Activated naive CD4-positive, alpha-beta T cell (primary cell): ENCODE data around the gene TMEM106A.
"Not testable (repeated sequence)": the region's sequence is repeated elsewhere in the genome, so short reads cannot be mapped to it uniquely, and the experiment has no call there.

Experiments
- DNase-seq, 4 experiments: peaks; one replicate each; lab custom pipeline; 2025; lab: John Stamatoyannopoulos, UW

TMEM106A gene

DNA sequence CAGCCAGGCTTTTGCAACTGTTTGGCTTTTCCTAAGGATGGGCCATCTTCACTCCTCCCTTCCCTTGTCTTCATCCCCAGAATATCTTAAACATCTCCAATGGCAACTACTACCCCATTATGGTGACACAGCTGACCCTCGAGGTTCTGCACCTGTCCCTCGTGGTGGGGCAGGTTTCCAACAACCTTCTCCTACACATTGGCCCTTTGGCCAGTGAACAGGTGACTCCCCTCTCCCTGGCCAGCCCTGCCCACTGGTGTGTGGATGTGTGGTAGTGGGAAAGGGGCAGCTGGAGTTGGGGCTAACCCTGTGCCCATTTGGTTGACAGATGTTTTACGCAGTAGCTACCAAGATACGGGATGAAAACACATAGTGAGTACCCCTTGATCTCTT lies 4.7 kb downstream of the TMEM106A start:
- DNase-seq, result no peak

DNA sequence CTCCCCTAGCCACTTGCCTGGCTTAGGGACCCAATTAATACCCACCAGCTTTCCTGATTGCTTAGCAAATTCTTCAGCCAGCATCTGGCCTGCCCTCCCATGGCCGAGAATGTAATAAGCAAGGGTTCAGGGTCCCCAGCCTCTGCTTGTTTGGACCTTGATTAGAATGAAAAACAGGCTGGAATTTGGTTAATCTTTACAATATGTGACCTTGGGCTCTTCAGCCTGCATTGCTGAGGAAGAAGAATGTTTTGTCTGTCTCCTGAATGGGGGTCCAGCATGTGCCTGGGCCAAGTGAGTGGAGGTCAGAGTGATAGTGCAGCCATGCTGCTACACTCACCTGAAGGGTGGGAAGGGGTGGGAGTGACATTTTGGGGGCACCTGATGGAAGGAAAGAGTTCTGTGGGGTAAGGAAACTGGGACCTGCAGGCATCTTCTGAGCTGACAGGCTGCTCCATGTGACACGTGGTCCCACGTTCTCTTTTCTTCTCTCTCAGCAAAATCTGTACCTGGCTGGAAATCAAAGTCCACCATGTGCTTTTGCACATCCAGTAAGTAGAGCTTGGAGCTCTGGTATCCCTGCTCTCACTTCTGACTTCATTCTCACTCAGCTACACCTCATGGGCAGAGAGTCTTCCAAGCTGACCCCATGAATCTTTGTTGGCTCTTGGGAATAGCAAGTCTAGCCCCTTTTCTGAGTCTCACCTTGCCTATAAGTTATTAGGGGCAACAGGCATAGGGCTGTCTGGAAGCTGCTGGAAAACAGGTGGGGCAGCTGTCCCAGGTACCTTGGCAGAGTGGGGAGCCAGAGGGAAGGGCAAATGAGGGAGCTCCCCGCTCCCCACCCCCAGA lies 5.3 kb downstream of the TMEM106A start:
- DNase-seq, result no peak

DNA sequence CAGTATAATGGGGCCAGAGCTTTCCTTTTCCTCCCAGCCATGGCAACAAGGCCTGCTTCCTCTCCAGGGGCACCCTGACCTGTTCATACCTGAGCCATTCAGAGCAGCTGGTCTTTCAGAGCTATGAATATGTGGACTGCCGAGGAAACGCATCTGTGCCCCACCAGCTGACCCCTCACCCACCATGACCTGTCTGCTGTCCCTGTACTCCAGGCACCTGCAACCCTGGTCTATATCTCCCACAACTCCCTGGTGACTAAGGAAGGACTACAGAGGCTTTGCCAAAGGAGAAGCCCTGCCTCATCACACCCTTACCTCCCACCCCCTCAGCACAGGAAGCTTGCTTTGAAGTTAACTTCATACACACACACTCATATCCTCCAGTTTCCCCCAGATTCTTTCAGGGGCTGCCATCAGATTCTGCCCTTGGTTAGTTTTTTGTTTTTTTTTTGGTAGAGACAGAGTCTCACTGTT lies 6.0 kb downstream of the TMEM106A start:
- DNase-seq, result no peak

DNA sequence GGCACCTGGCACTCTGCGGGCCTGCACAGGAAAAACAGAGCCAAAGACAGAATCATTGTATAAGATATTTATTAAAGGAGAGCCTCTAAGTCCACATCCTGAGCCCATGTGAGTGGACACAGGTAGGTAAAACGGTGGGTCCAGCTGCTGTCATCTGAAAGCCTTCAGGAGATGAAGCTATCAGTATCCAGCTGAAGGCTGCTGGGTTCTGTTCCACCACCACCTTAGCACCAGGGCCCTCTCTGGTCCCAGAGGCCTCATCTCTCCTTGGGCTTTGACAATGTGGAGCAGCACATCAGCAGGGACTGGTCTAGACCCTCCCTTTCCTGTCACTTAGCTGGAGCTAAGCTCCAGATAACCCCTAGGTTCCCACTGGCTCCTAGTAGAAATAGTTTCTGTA lies 7.3 kb downstream of the TMEM106A start:
- DNase-seq, result no peak

DNA sequence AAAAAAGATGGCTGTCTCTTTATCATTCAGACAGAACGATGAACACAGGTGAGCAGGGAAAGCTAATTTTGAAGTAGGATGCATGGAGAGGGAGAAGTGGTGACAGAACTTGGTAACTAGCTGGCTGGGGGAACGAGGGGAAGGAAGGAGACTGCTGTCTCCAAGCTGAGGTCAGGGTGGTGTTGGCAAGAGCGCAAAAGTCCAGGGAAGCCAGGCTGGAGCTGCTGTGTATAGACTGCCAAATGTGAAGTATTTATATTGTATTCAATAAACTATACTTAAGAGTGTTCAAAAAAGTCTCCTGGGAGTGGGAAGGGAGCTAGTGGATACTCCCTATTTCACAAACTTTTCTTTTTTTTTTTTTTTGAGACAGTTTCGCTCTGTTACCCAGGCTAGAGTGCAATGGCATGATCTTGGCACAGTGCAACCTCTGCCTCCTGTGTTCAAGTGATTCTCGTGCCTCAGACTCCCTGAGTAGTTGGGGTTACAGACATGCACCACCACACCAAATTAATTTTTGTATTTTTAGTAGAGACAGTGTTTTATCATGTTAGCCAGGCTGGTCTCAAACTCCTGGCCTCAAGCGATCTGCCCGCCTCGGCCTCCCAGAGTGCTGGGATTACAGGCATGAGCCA lies 8.2 kb downstream of the TMEM106A start:
- DNase-seq, result no peak

DNA sequence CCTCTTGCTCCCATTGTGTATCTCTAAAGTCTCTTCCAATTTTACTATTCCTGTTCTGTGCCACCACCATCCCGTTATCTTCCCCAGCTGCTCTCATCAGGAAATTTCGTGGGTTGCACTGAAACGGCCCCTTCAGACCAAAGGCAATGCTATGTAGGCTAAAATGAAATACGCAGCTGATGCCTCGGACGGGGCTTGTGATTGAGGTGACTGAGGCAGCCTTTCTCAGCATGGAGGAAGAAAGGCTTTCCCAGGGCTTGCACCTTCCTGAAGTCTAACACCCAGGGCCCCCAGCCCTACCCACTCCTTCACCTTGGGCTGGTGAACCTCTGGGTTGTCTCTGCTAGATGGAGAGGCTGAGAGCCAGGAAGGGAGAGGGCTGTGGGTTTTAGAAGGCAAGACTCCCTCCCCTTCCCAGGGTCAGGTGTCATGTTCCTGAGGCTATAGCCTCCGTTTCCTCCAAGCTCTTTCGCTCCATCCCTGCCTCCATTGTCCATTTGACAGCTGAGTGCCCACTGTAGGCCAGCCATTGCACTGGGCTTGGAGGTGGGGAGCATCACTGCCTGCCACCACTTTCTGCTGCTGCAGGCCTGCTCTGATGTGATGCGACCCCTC lies 8.9 kb downstream of the TMEM106A start:
- no peak for DNase-seq

DNA sequence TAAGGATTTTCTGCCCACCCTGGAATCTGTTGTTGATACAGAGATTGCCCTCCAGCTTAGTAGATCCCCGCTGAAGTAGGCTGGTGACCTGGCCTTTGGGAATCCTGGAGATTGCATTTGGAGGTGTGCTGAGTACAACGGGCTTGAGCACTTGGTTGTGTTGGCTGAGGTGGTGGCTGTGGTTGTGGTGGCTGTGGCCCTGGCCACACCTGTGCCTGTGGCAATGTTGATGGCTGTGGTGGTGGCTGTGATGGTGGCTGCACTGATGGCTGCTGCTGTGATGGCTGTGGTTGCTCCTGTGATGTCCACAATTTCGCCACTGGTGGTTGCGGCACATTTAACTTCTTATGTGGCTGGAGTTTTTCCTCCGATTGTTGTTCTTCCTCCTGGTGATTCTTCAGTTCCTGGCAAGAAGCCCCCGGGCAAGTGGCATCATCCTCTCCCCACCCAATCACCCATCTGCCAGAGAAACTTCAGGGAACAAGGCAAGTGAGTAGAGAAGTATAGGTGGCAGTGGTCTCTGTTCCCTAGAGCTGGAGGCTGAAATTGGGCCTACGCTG lies 12.6 kb downstream of the TMEM106A start:
- no peak for DNase-seq

DNA sequence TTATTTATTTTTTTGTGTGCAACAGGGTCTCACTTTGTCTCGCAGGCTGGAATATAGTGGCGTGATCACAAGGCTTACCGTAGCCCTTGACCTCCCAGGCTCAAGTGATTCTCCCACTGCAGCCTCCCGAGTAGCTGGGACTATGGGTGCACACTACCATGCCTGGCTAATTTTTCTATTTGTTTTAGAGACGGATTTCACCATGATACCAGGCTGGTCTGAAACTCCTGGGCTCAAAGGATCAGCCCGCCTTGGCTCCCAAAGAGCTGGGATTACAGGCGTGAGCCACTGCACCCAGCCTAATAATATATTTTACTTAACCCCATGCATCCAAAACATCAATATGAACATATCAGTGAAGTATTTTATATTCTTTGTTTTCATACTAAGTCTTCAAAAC lies 14.7 kb downstream of the TMEM106A start:
- no peak for DNase-seq

DNA sequence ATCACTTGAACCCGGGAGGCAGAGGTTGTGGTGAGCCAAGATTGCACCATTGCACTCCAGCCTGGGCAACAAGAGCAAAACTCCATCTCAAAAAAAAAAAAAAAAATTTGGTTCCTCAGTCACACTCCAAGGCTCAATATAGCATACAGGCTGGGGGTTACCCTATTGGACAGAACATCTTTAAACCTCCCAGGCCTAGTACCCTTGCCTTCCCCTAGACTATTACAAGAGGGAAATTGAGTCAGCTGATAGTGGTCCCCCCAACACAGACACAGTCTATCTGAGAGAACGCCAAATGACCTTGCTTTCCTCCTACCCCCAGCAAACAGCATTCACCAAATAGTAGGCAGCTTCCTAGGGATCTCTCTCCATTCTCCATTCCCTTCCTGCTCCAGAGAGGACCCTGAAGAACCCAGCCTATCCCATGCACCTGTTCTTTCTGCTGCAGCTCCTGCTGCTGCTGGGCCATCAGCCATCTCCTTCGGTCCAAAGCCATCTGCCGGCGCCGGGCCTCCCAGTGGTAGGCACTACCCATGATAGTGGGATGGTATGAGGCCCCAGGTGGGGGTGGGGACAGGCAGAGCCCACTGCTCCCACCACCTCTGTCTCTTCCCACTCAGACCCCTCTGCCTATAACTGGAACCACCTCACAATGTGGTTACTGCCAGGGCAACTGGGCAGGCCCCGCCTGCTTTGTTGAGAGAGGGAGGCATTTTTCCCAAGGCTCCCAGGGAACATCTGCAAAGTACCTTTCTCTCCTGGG lies 16.5 kb downstream of the TMEM106A start, which contains the start of gene CCDC200:
Gene CCDC200 (minus strand): TSS at position 604 of the 763 bp plus-strand sequence. CDS start 69 bp downstream, at position 535.
- not testable (repeated sequence) for DNase-seq

DNA sequence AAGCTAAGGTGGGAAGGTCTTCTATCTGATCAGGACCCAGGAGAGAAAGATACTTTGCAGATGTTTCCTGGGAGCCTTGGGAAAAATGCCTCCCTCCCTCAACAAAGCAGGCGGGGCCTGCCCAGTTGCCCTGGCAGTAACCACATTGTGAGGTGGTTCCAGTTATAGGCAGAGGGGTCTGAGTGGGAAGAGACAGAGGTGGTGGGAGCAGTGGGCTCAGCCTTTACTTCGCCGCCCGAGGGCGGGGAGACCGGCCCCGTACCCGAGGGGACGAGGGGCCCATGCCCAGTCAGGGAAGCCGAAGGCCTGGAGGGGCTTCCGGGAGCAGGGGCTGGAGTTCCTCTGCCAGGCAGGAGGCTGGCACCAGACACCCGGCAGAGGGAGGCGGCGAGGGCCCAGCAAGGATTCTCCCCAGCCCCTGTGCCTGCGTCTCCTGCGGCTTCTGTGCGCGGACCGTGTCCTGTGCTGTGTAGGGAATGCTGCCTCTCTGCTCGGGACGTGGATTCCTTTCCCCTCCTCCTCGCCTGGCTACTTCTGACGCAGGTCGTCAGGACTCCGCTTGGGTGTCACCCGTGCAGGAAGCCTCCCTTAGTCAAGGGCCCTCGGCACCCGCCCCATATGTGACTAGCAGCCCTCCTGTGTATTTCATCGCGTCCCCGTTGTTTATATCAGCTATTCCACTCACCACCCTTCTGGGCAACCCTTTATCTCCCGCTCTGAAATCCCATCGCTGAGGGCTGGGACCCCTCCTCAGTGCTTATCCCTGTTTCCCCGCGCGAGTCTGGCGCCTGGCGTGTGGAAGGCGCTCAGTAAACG lies 19.7 kb downstream of the TMEM106A start:
- not testable (repeated sequence) for DNase-seq

DNA sequence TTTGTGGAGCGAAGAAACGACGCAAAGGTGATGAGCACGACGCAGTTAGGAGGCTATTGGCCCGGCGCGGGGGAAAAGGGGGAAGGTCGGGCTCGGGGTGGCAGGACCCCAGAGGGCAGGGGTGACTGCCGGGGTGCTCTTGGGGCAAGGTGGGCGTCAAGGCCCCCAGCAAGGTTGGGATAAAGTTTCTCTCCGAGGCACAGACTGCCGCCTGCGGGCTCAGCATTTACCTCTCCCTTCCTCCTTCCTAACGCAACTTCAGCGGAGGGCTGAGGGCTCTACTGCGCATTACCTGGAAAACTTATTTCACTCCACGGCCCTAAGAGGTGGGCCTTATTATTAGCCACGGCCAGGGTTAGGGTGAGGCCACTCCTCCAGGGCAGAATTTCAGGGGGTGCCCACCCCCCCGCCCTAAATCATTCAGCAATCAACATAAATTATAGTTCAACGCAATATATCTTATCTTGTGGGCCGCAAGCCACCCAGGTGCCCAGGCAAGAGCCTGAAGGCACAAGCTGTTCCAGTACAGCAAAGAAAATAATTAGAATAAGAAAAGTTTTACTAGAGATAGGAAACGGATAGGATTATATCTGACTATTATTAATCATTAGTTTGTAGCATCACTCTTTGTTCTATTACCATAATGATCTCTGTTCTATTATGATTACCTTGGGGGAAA lies 20.5 kb downstream of the TMEM106A start:
- DNase-seq, result not testable (repeated sequence)

DNA sequence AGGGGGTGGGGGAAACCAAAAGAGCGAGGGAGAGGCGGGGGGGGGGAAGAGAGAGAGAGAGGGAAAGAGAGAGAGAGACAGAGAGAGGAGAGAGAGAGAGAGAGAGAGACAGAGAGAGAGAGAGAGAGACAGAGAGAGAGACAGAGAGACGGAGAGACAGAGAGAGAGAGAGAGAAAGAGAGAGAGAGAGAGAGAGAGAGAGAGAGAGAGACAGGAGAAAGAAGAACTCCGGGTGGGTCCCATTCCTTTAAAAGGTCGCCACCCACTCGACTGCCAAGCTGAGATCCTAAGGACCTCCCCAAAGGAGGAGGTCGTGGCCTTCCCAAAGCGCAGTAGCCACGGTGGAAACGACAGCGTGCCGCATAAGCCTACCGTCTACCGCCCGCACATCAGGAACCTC lies 21.6 kb downstream of the TMEM106A start:
- not testable (repeated sequence) for DNase-seq

DNA sequence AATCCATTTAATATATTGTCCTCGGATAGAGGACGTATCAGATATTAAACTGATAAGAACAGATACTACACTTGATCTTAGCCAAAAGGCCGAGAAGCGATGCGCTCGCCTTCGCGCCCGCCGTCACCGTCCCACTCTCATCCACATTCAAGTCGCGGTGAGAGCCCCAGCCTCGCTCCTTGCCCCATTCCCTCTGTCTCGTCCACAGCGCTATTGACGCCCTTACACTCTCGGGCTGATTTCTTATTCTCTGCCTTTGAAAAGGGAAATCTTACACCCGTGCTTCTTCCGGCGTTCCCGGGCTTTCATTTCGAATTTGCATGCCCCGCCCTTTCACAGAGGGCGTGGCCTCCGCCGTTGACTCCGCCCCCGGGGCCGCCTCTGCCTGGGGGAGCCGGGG lies 22.2 kb downstream of the TMEM106A start, which contains the start of gene RNU2-1:
Gene RNU2-1 (minus strand): TSS at position 101 of the 400 bp plus-strand sequence.
- DNase-seq, result not testable (repeated sequence)

DNA sequence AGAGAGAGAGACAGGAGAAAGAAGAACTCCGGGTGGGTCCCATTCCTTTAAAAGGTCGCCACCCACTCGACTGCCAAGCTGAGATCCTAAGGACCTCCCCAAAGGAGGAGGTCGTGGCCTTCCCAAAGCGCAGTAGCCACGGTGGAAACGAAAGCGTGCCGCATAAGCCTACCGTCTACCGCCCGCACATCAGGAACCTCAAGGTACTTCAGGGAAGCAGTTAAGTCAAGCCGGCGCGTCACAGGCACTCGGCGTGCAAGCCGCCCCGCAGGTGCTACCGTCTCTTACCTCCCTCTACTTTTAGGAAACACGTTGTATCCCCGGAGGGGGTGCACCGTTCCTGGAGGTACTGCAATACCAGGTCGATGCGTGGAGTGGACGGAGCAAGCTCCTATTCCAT lies 27.9 kb downstream of the TMEM106A start:
- DNase-seq, result not testable (repeated sequence)

DNA sequence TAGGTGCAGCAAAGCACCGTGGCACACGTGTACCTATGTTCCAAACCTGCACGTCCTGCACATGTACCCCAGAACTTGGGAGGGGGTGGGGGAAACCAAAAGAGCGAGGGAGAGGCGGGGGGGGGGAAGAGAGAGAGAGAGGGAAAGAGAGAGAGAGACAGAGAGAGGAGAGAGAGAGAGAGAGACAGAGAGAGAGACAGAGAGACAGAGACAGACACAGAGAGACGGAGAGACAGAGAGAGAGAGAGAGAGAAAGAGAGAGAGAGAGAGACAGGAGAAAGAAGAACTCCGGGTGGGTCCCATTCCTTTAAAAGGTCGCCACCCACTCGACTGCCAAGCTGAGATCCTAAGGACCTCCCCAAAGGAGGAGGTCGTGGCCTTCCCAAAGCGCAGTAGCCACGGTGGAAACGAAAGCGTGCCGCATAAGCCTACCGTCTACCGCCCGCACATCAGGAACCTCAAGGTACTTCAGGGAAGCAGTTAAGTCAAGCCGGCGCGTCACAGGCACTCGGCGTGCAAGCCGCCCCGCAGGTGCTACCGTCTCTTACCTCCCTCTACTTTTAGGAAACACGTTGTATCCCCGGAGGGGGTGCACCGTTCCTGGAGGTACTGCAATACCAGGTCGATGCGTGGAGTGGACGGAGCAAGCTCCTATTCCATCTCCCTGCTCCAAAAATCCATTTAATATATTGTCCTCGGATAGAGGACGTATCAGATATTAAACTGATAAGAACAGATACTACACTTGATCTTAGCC lies 29.1 kb downstream of the TMEM106A start:
- not testable (repeated sequence) for DNase-seq

DNA sequence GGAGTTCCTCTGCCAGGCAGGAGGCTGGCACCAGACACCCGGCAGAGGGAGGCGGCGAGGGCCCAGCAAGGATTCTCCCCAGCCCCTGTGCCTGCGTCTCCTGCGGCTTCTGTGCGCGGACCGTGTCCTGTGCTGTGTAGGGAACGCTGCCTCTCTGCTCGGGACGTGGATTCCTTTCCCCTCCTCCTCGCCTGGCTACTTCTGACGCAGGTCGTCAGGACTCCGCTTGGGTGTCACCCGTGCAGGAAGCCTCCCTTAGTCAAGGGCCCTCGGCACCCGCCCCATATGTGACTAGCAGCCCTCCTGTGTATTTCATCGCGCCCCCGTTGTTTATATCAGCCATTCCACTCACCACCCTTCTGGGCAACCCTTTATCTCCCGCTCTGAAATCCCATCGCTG lies 34.8 kb downstream of the TMEM106A start:
- DNase-seq, result not testable (repeated sequence)
